ENCODE data around the gene GYPC.

GRCh38 chr2:126720638-126721037 is 64.7 kb downstream of the GYPC start:
- no peak for TF ChIP-seq GATA2 (IDR thresholded peaks at IDR 0.05; ENCODE audit: low read depth, low read length)
- TF ChIP-seq GATA3 (IDR thresholded peaks at IDR 0.05; ENCODE audit: low read depth, low read length) = no peak

Data from SH-SY5Y (cell line).